ENCODE results near the gene RPS16.

DNA sequence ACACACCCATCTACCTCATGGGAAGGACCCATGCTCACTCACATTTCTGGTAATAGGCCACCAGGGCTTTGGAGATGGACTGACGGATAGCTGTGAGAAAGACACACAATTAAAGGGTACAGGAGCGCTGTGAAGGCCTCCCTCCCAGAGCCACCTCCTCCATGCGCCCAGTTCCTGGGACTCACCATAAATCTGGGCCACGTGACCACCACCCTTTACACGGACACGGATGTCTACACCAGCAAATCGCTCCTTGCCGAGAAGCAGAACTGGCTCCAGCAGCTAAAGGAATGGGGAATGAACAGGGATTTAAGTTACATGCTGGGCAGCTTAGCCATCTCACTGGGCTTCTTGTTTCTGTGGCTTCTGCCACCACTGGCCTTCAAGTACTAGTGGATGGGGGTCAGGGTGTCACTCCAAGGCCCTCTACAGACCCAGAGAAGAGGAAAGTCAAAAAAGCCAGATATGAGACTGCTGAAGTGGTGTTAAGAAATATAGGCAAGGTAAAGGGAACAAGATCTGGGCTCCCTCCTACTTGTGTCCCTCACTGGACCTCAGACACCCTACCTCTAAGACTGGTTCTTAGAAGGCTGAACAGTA lies 2.2 kb downstream of the RPS16 start:
- TF ChIP-seq HDGF (IDR thresholded peaks at IDR 0.05; ENCODE audit: borderline replicate concordance) (no peak), ZNF384 (IDR thresholded peaks at IDR 0.05) (no peak), LEF1 (IDR thresholded peaks at IDR 0.05; ENCODE audit: borderline replicate concordance) (no peak), ELF4 (IDR thresholded peaks at IDR 0.05) (no peak), FOXM1 (IDR thresholded peaks at IDR 0.05; ENCODE audit: borderline replicate concordance) (no peak), SP1 (IDR thresholded peaks at IDR 0.05) (no peak), FOXA1 (IDR thresholded peaks at IDR 0.05) (no peak), ARNT (IDR thresholded peaks at IDR 0.05) (no peak), NFRKB (IDR thresholded peaks at IDR 0.05) (no peak), BHLHE40 (IDR thresholded peaks at IDR 0.05; ENCODE audit: borderline replicate concordance) (no peak), FOXK2 (IDR thresholded peaks at IDR 0.05) (no peak), SUZ12 (IDR thresholded peaks at IDR 0.05) (no peak), TARDBP (IDR thresholded peaks at IDR 0.05) (no peak)

All from HEK293T (cell line).